T47D (cell line): ENCODE results near the gene OR6C68.
"Not testable (repeated sequence)": the region's sequence is repeated elsewhere in the genome, so short reads cannot be mapped to it uniquely, and the experiment has no call there.

Experiments used
- DNase-seq, 2 experiments: peaks; one replicate each; pipeline versions ENCODE4 v3.0.0 to v3.0.0-alpha.2; 2011 to 2012; ENCODE audit warnings: low read depth in 1 of 2, low spot score in 1 of 2
- JUND ChIP-seq: IDR thresholded peaks from 2 replicates; pipeline ENCODE4 v1.6.1; 2012; ENCODE audit warnings: low read depth
- in situ Hi-C: cut with HindIII; loops from 2 replicates; pipeline ENCODE4 v1.10.0; 2016; ENCODE audit warnings: low sequenced_read_pairs, low pct_unique_long_range_greater_than_20kb

The OR6C68 gene

DNA sequence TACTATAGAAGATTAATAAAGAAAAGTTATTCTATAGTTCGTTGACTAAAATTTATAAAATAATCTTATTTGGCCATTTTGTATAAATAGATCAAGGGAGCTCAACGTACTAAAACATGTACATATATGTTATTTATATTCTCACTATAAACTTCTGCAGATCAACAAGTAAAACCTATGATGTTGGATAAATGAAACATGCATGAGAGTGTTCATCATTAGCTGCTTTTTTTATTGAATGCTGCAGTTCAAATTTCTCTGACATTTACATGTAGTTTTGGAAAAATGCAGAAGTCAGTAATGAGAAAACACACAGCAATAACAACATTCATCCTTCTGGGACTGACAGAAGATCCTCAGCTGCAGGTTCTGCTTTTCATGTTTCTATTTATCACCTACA is at the start of gene OR6C68:
TSS of gene OR6C68 (plus strand) at position 301 of the 400 bp plus-strand sequence. CDS start at position 301, 0 bp downstream.
- in situ Hi-C loops, result no loop called here
- DNase-seq, result no peak
- TF ChIP-seq JUND, result no peak

DNA sequence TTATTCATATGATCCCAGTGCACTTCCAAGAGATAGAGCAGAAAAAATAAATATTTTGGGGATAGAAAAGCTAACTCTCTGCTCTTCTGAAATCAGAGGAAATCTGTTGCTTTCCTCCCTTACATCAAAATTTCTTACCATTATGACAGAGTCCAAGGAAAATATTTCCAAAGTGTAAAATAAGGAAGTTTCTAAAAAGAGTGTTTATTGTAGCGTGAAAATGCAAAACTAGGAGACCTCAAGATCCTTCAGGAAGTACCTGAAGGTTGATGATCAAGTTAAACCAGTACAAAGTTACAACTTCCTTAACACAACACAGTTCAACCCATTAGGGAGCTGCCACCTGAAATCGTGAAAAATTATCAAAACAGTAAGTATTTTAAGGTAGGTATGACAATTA is 48.4 kb upstream of the OR6C68 start, which contains the start of gene OR6C2:
TSS of gene OR6C2 (plus strand) at position 301 of the 400 bp plus-strand sequence. CDS start 8,138 bp downstream, outside the sequence.
- DNase-seq, result peak in 1 of 2 experiments; percentile 11
- TF ChIP-seq JUND, result no peak
- in situ Hi-C loops, result no loop called here

DNA sequence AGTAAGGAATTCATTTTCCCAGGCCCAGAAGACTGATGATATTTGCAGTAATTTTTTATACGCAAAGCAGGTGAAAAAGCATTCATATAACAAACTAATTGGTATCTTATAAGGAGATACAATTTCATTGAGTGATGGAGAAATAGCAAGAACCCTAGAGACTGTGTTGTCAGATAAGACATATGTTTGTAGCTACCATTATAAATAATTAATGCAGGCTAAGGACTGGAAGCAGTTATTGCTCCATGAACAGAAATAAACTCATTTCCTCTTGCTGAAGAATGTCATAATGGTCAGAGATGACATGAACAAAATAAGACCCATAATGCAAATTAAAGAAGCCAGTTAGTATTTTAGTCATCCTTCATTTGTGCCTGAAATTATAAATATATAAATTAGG is 46.8 kb upstream of the OR6C68 start:
- no peak for TF ChIP-seq JUND
- in situ Hi-C loops, result no loop called here
- DNase-seq, result no peak

DNA sequence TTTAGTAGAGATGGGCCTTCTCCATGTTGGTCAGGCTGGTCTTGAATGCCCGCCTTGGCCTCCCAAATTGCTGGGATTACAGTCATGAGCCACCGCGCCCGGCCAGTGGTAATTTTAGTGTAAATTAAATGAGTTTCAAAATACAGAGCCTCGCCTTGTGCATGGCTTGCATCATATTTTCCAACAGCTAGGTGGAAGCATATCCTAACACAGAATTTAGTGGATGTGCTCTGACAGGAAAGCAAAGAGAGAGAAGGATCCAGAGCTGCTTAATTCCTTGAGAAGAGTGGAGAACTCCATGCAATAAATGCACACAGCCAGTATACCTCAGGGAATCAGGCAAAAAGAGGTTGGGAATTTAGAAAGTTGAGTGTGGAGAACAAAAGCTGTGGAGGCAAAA is 45.9 kb upstream of the OR6C68 start:
- TF ChIP-seq JUND, result no peak
- DNase-seq, result peak; percentile 8 to 66
- in situ Hi-C loops, result no loop called here

DNA sequence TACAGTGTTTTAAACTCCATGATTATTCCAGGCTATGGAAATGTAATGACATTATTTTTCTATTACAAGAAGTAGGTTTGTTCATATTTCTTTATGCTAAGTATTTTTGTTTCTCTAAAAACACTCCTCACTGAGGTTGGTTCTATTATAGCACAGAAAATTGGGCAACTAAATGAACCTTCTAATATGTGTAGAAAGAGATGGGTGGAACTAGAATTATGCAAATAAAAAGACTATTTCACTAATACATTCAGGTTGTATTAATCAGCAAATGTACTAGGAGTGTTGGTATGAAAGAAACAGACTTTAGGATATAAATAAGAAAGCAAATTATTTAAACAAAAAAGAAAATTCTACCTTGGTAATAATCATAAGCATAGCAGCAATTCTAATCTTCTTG is 43.4 kb upstream of the OR6C68 start:
- DNase-seq, result no peak
- no peak for TF ChIP-seq JUND
- in situ Hi-C loops, result no loop called here

DNA sequence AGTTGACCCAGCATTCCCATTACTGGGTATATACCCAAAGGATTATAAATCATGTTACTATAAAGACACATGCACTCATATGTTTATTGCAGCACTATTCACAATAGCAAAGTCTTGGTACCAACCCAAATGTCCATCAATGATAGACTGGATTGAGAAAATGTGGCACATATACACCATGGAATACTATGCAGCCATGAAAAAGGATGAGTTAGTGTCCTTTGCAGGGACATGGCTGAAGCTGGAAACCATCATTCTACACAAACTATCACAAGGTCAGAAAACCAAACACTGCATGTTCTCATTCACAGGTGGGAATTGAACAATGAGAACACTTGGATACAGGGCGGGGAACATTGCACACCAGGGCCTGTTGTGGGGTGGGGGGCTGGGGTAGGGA is 27.3 kb upstream of the OR6C68 start:
- DNase-seq, in situ Hi-C loops: not testable (repeated sequence)

DNA sequence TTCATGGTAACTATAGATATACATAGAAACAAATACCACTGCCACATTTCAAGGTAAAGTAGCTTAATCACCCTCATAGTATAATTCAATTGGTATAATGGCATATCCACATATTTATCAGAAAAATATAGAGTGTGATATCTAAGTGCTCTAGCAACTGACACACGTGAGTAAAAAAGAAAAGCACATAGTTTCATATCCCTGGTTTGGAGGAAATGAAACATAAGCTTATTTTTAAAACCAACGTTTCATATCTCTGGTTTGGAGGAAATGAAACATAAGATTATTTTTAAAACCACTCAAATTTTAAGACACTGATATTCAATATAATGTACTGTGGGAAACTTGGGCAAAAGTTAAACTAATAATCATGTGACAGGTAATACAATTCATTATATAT is 24.3 kb upstream of the OR6C68 start:
- DNase-seq, result no peak
- TF ChIP-seq JUND, result no peak
- in situ Hi-C loops, result no loop called here

DNA sequence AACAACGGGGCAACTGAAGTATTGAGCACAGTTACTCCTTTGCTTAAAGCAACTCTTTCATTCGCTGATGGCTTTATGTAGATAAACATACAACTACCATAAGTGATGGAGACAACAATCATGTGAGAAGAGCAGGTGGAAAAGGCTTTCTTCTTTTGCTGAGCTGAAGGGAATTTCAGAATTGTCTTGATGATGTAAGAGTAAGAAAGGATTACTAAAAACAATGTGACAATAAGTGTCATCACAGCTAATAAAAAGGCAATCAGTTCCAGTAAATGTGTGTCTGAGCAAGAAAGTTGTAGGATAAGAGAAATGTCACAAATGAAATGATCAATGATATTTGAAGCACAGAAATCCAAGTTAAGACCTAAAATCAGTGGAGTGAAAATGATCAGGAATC is 22.9 kb upstream of the OR6C68 start:
- DNase-seq, result no peak
- TF ChIP-seq JUND, result no peak
- in situ Hi-C loops, result no loop called here

DNA sequence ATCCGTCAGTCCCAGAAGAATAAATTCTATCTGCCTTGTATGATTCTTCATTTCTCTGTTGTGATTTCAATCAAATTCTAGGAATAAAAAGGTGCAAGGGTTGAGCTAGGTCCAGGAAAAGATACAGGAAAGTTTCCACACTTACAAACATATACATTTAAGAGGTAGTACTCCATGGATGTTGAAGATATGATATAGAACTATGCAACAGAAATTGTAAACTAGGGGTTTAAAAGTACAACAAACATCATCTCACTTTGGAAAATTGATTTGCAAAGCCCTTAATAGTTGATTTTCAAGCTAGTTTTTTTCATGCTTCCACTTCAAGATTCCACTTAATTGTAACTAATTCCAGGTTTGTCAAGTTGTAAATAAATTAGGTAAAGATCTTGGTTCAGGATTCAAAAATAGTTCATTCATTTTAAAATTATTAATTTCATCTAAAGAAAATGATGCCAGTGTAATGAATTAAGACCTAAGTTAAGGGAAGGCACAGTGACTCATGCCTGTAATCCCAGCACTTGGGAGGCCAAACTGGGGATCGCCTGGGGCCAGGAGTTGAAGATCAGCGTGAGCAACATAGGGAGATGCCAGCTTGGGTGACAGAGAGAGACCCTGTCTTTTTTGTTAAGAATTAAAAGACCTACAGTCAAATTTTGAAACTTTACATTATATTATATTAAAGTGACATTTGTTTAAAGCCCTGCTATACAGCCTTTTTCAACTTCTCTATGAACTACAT is 21.9 kb upstream of the OR6C68 start, which contains the start of gene OR6C70:
TSS of gene OR6C70 (minus strand) at position 51 of the 742 bp plus-strand sequence. CDS start at position 51, 0 bp downstream.
- DNase-seq, result no peak
- no peak for TF ChIP-seq JUND
- in situ Hi-C loops, result no loop called here

DNA sequence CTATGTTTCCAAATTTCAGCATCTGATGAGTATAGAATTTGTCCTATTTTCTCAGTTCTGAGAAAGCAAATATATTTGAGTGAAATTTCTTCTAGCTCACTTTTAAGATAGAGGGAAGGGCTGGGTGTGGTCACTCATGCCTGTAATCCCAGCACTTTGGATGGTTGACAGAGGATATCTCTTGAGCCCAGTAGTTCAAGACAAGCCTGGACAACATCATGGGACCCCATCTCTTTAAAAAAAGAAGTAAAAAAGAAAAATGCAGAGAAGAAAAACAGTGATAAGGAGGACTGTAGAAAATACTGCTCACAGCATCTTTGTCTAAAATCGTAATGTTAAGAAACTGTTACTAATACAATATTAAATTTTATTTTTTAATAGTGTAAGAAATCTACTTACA is 19.9 kb upstream of the OR6C68 start:
- in situ Hi-C loops, result no loop called here
- no peak for DNase-seq
- no peak for TF ChIP-seq JUND

DNA sequence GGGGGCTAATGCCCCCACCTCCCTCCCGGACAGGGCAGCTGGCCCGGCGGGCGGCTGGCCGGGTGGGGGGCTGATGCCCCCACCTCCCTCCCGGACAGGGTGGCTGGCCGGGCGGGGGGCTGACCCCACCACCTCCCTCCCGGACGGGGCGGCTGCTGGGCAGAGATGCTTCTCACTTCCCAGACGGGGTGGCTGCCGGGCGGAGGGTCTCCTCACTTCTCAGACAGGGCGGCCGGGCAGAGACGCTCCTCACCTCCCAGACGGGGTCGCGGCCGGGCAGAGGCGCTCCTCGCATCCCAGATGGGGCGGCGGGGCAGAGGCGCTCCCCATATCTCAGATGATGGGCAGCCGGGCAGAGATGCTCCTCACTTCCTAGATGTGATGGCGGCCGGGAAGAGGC is 13.0 kb upstream of the OR6C68 start:
- not testable (repeated sequence) for DNase-seq

DNA sequence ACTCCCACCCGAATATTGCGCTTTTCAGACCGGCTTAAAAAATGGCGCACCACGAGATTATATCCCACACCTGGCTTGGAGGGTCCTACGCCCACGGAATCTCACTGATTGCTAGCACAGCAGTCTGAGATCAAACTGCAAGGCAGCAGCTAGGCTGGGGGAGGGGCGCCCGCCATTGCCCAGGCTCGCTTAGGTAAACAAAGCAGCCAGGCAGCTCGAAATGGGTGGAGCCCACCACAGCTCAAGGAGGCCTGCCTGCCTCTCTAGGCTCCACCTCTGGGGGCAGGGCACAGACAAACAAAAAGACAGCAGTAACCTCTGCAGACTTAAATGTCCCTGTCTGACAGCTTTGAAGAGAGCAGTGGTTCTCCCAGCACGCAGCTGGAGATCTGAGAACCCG is 7.9 kb upstream of the OR6C68 start:
- DNase-seq, in situ Hi-C loops: not testable (repeated sequence)

More for the DNA sequence above, 13.0 kb upstream of the OR6C68 start:
- in situ Hi-C loops, result not testable (repeated sequence)

DNA sequence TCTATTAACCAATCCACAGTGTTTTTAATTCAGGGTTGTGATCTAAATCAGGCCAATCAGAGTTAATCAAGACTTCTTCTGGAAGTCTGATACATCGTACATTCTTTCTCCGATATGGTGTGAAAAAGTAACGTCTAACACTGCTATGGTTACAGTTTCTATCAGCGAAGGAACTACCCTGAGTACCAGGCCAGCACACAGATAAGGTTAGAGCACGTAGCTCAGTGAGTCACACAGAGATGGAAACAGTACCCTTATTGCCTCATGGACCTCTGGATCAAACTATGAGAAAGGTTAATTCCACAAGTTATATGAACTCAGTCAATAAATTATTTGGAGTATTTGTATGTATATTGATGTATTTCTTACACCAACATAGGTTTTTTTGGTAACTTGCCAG is 3.3 kb downstream of the OR6C68 start:
- in situ Hi-C loops, result no loop called here

DNA sequence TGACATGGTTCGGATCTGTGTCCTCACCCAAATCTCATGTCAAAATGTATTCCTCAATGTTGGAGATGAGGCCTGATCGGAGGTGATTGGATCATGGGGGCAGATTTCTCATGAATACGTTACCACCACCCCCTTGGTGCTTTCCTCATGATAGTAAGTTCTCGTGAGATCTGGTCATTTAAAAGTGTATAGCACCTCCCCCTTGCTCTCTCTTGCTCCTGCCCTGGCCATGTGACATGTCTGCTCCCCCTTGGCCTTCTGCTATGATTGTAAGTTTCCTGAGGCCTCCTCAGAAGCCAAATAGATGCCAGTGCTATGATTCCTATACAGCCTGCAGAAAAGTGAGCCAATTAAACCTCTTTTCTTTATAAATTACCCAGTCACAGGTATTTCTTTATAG is 7.1 kb downstream of the OR6C68 start:
- in situ Hi-C loops, result no loop called here
- no peak for TF ChIP-seq JUND
- no peak for DNase-seq

More for the DNA sequence above, 3.3 kb downstream of the OR6C68 start:
- no peak for TF ChIP-seq JUND
- no peak for DNase-seq
